Activated naive CD4-positive, alpha-beta T cell (primary cell): ENCODE results near the gene MRNIP.
"Not testable (repeated sequence)": the region's sequence is repeated elsewhere in the genome, so short reads cannot be mapped to it uniquely, and the experiment has no call there.

Experiments
- DNase-seq, 4 experiments: peaks; one replicate each; lab custom pipeline; 2025; lab: John Stamatoyannopoulos, UW

The MRNIP gene

DNA sequence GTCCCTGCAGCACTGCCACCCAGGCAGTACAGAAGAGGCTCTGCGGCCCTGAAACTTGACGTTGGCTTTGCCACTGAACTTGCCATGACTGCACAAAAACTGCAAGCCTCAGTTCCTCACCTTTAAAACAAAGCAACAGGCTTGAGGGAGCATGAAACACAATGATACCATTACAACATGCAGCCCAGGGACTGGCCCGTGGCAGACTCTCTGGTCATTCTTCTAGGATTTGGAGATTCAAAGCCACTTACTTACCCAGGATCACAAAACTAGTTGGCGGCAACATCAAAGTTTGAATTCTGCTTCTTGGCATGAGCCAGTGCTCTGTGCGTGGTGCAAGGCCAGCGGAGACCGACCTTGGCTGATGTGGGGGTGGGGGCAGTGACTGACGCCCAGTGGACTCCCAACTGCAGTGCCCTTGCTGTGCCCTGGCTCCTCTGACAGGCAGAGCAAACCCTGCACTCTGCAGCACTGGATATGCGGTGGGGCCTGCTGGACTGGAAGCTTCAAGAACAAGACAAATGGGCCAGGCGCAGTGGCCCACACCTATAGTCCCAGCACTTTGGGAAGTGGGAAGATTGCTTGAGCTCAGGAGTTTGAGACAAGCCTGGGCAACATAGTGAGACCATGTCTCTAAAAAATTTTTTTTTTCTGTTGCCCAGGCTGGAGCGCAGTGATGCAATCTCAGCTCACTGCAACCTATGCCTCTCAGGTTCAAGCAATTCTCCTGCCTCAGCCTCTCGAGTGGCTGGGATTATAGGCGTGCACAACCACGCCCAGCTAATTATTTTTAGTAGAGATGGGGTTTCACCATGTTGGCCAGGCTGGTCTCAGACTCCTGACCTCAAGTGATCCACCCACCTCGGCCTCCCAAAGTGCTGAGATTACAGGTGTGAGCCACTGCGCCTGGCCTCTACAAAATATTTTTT is 19.0 kb downstream of the MRNIP start:
- no peak for DNase-seq

DNA sequence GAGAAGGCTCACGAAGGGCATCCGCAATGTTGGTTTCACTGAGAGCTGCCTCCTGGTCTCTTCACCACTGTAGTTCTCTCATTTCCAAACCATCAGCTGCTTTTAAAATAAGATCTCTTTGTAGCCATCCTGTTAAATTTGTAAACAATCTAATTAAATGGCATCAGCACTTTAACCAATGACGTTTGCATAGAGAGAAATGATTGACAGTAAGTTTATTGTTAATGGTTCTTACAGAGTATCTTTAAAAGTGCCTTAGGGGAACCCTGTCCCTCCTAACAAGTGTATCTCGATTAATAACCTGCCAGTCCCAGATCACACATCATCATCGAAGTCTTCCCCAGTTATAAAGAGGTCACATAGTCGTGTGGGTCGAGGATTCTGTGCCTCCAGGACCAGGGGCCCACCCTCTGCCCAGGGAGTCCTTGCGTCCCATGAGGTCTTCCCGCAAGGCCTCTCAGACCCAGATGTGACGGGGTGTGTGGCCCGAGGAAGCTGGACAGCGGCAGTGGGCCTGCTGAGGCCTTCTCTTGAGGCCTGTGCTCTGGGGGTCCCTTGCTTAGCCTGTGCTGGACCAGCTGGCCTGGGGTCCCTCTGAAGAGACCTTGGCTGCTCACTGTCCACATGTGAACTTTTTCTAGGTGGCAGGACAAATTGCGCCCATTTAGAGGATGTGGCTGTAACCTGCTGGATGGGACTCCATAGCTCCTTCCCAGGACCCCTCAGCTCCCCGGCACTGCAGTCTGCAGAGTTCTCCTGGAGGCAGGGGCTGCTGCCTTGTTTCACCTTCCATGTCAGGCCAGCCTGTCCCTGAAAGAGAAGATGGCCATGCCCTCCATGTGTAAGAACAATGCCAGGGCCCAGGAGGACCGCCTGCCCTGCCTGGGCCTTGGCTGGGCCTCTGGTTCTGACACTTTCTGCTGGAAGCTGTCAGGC is 21.3 kb downstream of the MRNIP start:
- no peak for DNase-seq

- peak in 2 of 4 experiments; percentile 34 to 36 for DNase-seq
These were observed 22.2 kb downstream of the MRNIP start for GRCh38 chr5:179836225-179837019.

DNA sequence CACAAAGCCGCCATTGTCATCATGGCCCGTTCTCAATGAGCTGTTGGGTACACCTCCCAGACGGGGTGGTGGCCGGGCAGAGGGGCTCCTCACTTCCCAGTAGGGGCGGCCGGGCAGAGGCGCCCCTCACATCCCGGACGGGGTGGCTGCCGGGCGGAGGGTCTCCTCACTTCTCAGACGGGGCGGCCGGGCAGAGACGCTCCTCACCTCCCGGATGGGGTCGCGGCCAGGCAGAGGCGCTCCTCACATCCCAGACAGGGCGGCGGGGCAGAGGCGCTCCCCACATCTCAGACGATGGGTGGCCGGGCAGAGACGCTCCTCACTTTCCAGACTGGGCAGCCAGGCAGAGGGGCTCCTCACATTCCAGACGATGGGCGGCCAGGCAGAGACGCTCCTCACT is 23.7 kb downstream of the MRNIP start:
- not testable (repeated sequence) for DNase-seq

GRCh38 chr5:179834120-179834519 is 24.5 kb downstream of the MRNIP start:
- no peak for DNase-seq

GRCh38 chr5:179833709-179834070 is 24.9 kb downstream of the MRNIP start:
- DNase-seq, result no peak

- DNase-seq, result no peak
These were observed 25.4 kb downstream of the MRNIP start for GRCh38 chr5:179833056-179833708.

- no peak for DNase-seq
These were observed 26.4 kb downstream of the MRNIP start for GRCh38 chr5:179832039-179832745.

GRCh38 chr5:179830818-179831468 is 27.7 kb downstream of the MRNIP start:
- no peak for DNase-seq

- DNase-seq, result no peak
These were observed 28.7 kb downstream of the MRNIP start for GRCh38 chr5:179829732-179830435.

DNA sequence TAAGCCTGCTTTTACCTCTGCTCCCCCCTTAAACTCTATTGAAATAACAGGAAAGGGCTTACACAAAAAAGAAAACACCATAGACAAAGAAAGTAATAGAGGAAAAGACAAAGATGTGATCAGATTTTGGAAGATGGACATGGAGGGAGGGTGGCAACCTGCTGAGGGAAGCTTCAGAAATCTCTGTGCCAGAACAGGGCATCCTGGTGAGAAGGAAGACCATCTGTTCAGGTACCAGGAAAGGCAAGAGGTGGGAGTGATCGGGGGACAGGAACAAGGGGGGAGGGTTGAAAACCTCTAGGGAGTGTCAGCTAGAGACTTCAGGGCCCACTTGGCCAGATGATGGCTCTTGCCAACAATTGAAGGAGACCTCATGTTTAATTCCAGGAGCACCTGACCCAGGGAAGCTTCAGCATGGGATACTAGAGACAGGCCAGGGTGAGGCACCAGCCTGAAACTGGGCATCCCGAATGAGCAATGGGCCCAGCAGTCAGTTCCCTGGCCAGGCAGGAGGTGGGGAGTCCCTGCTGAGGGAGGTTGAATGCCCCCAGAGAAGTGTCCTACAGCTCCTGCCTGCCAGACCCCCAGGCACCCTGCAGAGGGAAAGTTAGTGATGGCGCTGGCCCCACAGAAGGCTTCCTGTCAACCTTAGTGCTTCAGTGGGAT is 29.7 kb downstream of the MRNIP start:
- no peak for DNase-seq

- no peak for DNase-seq
These were observed 30.9 kb downstream of the MRNIP start for GRCh38 chr5:179827680-179828079.

- no peak for DNase-seq
These were observed 32.9 kb downstream of the MRNIP start for GRCh38 chr5:179825655-179826182.

GRCh38 chr5:179824745-179825112 is 33.9 kb downstream of the MRNIP start:
- no peak for DNase-seq

DNA sequence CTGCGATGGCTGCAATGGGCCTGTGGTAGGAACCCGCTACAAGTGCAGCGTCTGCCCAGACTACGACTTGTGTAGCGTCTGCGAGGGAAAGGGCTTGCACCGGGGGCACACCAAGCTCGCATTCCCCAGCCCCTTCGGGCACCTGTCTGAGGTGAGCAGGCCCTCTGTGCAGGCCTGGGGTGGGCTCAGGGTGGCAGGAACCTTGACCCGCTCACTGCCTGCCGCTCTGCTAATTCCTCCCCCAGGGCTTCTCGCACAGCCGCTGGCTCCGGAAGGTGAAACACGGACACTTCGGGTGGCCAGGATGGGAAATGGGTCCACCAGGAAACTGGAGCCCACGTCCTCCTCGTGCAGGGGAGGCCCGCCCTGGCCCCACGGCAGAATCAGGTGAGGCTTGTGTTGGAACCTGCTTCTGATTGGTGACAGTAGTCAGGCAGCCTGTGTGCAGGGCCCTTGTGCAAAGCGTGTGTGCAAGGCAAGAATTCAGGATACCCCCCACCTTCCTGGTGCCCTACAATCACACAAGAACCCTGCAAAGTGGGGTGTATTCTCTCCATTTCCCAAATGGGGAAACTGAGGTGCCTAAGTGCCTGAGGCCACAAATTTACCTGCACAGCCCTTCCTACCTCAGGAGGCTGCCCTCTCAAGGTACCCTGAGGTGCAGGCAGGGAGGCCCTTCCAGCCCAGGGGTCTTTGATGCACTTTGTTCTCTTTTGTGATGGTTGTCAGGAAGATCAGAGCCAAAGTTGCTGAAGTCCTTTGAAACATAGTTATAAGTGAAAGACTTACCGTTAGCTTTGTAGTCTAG is 34.5 kb downstream of the MRNIP start:
- no peak for DNase-seq

DNA sequence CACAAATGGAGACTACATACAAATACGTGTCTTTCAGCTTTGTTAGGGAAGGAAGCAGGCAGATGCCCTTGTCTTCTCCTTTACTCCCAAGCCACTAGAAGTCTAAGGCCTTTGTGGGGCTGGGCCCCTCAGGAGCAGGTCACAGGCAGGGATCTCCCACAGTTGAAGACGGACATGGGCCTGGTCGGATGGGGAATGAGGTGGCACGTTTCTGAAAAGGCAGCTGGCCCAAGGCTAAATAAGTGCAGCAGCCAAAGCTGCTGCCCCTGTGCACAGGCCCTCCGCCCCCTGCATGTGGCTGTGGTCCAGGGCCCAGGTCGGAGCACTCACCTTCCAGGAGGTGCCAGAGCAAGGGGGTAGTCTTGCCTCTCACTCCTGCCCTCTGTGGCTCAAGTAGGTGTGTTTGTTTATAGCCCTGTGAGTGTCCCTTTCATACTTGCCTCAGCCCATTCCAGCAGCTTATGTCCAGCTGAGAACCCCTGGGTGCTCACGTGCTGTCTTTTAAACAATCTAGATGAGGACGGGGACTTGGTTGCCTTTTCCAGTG is 36.1 kb downstream of the MRNIP start:
- no peak for DNase-seq

DNA sequence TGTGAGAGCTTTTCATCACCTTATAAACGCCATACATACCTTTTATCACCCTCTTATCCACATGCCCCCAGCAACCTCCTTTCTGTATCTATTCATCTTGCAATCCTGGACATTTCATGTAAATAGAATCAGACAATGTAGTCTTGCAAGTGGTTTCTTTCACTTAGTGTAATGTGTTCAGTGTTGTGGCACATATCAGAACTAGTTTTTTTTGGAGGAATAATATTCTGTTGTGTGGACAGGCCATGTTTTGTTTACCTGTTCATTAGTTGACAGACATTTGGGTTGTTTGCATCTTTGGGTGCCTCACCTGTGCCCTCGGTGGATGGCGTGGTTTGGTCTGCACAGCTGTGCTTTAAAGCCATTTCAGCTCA is 36.6 kb downstream of the MRNIP start:
- DNase-seq, result no peak
